SH-SY5Y (cell line): ENCODE measurements around the gene GUCY2D.

Experiments used
- GATA2 ChIP-seq: IDR thresholded peaks from 2 replicates; pipeline ENCODE4 v1.6.1; 2011; ENCODE audit warnings: mild to moderate bottlenecking, low read depth, low read length
- GATA3 ChIP-seq: IDR thresholded peaks from 2 replicates; pipeline ENCODE4 v1.6.1; 2011; ENCODE audit warnings: low read depth, mild to moderate bottlenecking, low read length, moderate library complexity

GRCh38 chr17:8053600-8053999 lies 51.2 kb downstream of the GUCY2D start:
- TF ChIP-seq GATA2, result no peak
- TF ChIP-seq GATA3, result no peak
